Hematopoietic multipotent progenitor cell treated with erythropoietin and hydrocortisone succinate and interleukin-3 and kit ligand, for 15 days (in vitro differentiated cells): ENCODE measurements around the gene TANK.
"Not testable (repeated sequence)": the region's sequence is repeated elsewhere in the genome, so short reads cannot be mapped to it uniquely, and the experiment has no call there.

Source experiments
- DNase-seq: peaks from one replicate; pipeline ENCODE4 v3.0.0-alpha.2; 2015; ENCODE audit warnings: low spot score

TANK gene

DNA sequence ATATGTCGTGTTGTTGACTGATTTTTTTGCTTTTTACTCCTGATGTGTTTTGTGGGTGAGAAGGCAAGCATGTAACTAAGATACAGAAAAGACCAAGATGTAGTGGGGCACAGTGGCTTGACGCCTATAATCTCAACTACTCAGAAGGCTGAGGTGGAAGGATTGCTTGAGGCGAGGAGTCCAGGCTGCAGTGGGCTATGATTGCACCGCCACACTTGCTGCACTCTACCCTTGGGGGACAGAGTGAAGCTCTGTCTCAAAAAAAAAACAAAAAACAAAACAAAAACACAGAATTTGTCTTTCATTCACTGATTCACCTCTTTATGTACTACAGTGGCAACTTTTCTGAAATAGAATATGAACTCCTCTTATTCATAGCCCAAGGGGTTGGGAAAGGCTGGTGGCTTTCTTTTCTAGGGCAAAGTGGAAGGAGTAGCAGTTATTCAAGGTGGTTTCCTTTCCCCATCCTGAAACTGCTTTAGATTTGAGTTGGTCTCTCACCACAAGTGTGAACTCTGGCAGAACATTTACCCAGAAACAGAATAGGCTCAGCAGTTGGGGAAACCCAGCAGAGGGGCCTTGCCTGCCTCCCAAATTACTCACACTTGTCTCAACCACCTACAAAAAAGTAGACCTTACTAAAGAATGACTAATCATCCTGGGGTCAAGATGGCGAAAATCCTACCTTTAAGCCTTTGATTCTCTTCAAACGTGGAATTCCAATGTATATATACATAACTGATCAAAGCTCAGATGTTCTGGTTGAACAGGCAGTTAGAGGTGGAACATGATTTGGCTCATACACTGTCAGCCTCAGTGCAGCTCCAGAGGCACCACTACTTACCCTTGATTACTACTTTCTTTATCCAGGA lies 6.5 kb downstream of the TANK start:
- no peak for DNase-seq

DNA sequence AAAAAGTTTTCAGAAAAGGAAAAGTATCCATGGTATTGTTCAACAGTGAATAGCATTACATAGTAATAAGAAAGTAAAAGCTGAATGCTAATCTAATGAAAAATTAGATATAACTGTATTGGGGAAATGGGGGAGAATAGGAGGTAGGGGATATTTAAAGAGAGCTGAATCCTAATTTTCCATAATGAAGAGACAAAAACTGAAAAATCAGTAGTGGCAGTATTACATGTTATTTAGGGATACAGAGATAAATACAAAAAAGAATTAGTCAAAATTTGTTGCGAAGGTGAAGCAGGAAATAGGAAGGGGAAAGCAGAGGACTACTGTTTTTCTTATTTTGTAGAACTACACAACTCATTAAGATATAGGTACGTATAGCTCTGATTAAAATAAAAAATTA lies 9.1 kb downstream of the TANK start:
- no peak for DNase-seq

DNA sequence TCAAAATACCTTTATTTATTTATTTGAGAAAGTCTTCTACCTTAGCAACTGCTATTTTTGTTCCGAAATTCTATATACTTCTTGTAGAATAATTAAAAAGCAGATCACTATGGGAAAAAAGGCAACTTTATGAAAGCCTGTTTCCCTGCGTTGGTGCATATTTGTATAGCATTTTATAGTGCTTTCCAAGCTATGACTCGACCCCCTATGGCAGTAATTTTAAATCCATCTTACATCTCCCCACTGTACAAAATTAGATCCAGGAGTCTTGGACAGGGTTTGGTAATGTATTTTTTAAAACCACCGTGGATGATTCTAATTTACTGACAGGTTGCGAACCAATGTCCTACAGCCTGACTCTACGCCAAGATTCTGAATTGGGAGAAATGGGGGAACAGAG lies 10.1 kb downstream of the TANK start:
- DNase-seq = no peak

DNA sequence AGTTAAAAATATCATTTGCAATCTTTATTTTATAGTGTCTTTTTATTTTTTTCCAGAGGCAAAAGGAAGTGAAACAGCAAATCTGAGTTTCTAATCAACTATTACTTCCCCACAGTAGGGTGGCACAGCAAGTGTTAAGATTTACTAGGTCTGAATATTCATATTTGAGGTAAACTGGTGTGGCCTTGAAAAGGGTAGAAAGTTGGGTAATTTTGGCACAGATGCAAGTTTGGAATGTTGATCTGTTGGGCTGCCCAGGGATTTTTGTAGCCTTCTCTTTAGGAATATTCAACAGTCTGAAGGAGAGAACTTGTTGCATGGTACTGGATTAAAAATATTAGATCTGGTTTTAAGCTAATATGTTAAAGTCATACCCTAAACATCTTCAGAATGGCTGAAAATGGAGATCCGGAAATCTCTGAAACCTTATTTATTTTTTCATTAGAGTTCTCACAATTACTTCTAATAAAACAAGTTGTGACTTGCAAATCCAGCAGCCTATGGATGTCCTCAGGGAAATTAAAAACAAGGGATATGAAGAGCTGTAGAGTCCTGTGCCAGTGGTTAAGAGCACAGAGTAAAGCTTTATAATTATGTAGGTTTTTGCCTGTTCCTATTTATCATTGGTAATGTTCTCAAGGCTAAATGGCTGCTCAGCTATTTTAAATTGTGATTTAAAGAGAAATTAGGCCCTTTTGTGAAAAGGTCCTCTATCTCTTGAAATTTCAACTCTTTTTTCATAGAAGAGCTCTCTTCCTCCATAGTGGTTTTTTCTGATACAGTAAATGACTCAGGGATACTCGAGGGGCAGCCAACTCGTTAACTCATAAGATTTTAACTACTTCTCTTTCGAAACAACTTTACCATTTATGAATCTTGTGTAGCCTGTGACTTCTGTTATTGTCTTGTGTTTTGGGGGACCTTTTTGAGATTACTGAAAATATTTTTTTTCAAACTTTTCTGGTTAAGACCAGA lies 11.0 kb downstream of the TANK start:
- DNase-seq = peak; percentile 40

DNA sequence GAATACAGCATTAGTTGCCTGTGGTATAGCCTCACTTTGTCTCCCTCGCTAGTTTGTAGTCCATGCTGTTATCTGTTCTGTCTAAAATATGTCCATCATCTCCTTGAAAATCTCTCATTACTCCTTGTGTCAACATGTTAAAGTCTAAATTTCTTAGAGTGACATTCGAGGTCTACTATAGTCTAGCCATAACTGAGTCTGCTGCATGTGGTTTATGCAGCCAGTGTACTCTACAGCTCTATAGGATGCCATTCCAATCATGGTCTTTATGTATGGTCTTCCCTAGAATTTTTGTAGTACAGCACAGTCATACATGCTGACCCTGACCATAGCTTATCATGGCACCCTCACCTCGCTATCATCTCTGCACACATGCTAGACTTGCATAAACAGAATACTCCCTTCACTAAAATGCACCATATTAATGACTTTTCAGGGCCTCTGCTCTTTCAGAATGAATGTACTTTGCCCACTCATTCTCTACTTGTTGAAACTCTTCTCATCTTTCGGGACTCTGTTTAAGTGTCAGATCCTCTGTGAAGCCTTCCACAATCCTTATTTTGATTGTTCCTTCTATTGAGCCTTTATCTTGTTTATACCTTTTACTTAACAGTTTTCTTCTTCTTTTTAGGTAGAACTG lies 12.8 kb downstream of the TANK start:
- DNase-seq = peak; percentile 83

DNA sequence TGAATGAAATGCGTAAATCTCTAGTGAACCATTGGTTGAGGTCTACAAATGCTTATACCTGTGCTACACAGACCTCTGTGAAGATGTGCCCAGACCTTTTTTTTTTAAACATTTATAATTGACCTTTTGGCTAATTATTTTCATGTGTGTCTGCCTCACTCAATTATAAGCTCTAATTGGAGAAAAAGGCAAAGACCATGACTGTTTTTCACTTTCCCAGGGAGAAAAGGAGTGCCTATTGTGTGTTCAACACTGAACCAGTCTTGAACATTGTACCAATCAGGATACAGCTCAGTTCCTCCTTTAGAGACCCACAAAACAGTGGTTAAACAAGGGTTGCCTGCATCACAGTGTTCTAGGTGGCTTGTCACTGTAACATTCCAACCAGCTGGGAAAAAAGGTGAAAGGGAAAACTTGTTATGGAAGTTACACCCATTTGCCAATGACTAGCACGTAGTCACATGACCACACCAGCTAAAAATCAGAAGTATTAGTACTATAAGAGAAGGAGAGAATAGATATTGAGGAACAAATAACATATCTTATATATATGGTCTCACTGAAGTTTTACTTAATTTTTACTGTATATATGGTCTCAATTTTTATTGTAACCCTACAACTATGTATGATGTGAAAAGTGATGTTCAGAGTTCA lies 13.4 kb downstream of the TANK start:
- DNase-seq = peak; percentile 21

DNA sequence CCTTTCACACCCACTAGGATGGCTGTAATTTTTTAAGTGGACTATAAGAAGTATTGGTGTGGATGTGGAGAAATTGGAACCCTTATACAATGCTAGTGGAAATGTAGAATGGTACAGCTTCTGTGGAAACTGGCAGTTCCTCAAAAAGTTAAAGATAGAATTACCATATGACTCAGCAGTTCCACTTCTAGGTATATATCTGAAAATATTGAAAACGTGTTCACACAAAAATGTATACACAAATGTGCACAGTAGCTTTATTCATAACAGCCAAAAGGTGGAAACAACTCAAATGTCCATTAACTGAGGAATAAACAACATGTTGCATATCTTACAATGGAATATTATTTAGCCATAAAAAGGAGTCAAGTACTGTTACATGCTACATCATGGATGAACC lies 17.7 kb downstream of the TANK start:
- DNase-seq = no peak

DNA sequence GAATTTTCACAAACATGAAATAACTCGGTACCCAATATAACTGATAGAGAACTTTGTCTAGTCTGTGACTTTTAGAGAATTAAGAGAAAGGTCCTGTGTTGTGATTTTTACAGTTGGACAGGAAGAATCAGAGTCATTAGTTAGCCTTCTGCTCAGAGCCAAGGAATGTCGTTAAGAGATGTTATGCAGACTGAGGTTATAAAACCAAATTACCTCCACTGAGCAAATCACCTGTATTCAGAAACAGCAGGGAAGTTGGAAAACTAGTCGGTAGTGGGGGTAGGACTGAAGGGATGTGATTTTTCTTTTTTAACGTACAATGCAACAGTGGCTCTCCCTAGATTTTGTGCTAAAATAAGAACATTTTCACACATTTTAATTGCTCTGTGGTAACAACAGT lies 18.5 kb downstream of the TANK start:
- no peak for DNase-seq

DNA sequence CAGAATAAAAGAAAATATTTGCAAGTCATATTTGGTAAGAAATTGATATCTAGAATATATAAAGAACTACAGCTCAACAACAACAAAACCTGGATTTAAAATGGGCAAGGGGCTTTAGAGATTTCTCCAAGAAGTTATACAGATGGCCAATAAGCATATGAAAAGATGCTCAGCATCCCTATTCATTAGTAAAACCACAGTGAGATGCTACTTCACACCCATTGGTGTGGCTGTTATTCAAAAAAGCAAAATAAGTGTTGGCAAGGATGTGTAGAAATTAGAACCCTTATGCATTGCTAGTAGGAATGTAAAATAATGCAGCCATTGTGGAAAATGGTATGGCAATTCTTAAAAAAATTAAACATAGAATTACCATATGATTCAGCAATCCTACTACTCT lies 29.8 kb downstream of the TANK start:
- no peak for DNase-seq

DNA sequence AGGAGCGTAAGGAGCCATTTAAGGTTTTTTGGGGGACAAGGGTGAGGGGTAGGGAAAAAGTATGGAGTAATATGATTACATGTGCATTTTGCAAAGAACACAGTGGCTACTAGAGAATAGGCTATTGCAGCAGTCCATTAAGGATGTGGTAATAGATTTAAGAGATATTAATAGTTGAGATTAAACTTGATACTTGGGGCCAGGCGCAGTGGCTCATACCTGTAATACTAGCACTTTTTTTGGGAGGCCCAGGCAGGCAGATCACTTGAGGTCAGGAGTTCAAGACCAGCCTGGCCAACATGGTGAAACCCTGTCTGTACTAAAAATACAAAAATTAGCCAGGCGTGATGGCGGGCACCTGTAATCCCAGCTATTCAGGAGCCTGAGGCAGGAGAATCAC lies 35.4 kb downstream of the TANK start:
- DNase-seq = not testable (repeated sequence)

DNA sequence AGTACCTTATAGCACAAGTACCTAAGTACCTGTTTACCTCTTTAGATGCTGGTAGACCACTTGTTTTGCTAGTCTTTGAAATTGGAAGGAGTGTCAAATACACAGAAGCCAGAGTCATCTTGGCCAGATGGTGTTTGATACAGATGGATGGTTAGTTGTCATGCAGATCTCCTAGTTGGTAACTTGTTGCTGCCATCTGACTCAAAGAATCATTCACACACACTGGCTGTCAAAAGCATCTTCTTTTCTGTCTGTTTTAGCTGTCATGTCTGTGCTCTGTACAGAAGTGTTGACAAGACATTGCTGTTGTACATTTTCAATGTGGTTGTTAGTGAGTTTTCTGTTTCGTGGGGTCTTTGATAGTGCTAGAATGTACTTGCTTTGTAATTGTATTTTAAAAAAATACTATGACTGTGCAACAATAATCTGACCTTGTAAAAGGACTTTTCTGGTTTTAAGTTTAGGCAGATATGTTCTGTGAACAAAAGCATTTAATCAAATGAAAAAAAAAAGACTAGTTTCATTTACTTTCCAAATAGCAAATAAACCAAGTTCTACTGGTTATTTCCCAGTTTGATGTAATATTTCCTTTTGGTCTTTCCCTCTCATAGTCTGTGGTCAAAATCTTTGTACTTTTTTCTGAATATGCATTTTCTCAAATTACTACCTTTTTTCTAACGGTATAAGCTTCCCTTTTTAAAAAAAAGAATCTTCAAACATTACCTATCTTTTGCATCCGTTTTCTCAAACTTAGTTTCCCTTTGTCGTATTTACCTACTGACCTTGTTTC lies 39.9 kb downstream of the TANK start:
- DNase-seq = peak; percentile 15

DNA sequence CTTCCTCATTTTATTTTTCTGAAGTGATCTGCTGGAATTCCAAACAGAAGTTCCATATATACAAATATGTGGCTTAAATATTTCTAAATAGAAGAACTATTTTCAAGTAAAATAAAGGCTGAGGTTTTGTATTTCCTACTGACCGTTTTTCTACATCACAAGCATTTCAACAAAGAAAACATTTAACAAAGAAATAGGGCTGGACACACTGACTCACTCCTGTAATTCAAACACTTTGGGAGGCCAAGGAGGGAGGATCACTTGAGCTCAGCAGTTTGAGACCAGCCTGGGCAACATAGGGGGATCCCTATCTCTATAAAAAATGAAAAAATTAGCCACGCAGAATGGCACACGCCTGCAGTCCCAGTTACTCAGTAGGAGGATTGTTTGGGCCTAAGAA lies 44.6 kb downstream of the TANK start:
- no peak for DNase-seq

DNA sequence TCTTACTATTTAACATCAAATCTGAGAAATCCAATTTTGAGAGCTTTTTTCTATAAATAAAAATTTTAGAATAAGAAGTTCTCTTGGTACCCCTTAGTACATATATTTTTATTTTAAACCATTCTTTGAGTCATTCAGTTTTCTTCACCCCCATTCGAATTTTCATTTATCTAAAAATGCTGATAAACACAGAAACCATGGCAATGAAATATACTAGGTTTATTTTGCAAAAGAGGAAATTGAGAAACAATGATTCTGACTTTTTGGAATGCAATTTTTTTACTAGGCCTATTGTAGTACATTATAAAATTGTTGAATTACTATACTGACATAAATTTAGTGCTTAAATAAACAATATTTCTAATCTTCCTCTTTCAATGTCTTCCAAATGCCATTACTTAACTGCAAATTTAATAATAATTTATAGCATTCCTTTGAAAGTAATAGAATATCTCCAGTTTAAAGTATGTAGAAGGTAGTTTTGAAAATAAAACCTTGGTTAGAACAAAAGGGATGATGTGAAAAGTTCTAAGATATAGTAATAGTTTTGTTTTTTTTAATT lies 46.3 kb downstream of the TANK start:
- DNase-seq = no peak

DNA sequence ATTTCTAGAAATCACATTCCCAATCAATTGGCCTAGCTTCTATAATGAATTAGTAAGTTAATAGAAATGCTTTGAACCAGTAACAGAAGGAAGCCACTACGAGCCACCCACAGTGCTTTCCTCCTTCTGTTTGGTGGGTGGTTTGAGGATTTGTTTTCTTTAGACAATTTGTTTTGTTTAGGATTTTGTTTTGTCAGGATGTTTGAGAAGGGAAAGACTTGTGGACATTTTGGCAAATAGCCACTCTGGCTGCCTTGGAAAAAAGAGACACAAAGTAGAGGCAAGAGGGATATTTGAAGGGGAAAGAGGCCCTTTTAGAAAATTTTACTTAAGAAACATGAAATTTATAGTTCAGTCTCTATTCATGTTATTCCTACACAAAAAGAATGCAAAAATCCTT lies 47.7 kb downstream of the TANK start:
- DNase-seq = no peak

DNA sequence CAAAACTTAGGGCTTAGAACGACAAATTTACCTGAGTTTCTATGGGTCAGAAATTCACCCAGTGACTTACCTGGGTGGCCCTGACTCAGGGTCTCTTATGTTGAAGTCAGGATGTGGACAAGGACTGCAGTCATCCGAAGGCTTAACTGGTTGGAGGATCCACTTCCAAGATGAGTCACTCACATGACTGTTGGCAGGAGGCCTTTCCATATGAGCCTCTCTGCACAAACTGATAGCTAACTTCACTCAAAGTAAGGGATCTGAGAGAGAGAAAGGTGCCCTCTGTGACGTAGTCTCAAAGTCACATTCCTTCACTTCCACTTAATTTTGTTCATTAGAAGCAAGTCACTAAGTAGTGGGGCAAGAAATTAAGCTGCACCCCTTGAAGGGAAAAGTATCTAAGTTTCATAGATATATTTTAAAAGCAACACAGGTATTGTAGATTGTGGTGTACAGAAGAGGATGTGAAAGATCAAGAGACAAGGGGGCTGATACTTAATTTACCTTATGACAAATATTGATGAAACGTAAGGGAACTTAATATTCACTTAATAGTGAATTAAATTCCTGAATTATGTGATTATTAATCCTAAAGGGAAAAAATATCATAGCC lies 48.4 kb downstream of the TANK start:
- DNase-seq = peak; percentile 21

DNA sequence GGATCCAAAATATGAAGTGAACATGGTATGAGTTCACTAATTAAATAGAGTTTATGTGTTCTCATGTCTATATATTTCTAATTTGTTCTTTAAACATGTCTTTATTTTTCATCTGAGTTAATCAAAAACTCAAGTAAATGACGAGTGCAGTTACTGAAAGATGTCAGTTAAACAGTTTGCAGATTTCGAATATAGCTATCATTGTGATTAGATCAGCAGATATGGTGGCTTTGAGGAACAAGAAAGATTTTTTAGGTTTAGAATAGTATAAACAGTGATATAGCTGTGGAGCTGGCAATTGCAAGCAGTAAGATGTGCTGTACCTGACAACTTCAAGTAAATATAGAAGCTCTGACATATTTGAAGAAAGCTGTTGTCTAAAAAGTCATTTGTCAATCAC lies 49.7 kb downstream of the TANK start:
- DNase-seq = no peak

DNA sequence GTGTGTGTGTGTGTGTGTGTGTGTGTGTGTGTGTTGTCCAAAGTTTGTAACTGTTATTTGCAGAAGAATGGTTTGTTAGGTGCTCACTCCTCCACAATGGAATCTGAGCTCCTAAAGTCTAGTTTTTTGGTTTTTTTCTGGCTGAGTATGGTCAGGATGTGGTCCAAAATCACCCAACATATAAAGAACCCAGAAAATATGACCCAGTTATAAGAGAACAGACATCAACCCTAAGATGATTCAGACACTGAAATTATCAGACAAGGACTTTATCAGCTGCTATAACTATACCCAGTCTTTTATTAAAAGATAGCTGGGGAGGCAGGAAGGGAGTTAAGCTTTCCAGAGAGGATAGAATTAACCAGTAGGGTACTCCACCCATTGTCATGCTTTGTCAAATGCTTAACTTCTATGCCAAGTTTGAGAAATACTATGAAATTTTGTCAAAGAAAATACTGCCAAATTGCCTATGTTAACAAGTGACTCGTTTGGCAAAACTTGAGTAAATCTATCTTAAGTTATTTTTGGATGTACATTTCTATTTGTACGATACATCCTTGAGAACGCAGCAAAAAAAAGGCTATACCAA lies 57.5 kb downstream of the TANK start:
- DNase-seq = no peak

DNA sequence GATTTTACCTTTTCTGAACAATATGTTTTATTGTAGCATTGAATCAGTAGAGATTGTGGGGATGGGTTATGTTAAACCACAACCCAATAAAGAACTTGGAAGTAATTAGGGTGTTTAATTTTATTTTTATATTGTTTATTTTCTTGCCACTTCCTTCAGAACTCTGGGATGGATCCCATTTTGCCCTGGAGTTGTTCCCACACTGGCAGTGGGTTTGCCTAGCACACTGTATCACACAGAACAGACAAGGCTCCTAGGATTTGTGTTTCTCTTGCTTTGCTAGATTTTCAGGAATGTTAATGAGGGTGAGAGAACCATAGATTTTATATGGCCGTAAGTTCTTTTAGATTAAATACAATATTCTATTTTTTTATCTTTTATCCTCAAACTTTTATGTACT lies 59.0 kb downstream of the TANK start:
- no peak for DNase-seq

DNA sequence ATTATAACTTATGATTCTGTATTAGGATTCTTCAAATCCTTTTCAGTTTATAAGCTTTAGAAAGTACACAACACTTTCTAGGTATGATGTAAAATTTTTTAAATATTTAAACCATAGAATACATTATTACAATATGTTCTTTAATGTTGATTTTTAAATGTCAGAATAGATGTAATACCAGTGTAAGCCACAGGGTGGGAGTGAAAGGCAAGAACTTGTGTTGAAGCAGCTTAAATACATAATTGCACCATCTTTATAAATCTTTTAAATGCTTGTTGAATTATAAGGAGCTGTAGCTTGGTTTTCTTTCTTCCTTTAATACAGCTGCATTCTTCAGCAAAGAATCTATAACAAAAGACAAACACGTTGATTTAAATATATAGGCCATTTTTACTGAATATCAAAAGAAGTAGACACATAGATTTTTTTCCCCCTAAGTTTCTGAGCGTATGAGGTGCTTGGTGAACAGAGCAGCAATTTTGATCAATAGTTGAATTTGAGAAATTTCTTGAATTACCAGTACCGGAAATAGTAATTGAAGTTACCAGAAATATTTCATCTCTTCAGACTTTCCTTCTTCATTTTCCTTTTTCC lies 63.0 kb downstream of the TANK start:
- peak; percentile 69 for DNase-seq
